Measurements from ENCODE around the gene TUBB3. TPM values are rescaled to one million over a fixed set of nuclear protein-coding genes. Genes with fewer than 3 reads are reported as not detected.
A peak's percentile ranks its signal among the peaks of the same experiment; 100 is the strongest.

Gene TUBB3
- total and polyA plus RNA-seq, 9 of the 15 experiments (the other 6 are each of a cell fraction or from before 2014, with no cell fraction given), result 0.18 to 12.5 (median 5.0) TPM

DNA sequence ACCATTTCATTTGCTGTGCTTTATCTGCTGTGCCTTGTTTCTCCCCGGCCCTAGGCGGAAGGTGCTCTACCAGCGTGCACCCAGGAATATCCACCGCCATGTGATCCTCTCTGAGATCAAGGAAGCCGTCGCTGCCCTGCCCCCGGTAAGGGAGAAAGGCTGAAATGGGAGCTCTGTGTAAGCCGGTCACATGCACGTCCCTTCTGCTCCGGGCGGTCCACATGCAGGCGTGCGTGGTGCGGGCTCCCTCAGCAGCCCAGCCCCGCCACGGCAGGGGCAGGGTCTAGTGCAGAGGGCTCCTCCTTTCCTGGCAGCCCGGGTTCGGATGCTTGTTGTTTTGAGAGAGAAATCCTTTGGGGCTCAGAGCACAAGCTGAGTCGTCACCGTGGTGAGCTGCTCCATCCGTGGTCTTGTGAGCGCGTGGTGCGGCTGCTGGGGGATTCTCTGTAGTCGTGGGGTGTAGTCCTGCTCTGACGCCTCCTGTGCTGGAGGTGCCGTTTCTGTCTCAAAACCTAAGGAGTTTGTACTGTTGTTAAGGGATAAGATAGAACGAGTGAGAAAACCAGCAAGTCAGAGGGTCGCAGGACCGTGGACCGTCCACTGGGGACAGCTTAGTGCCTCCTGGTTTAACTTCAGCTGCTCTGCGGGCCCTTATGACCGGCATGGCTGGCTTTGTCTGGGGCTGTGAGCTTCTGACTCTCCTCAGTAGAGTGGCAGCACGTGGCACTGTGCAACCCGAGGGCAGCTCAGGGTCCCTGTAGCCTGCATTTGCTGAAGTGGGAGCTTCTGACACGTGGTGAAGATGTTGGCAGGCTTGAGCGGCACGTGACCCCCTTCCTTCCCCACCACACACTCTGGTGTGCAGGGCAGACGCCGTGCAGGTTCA lies 16.8 kb upstream of the TUBB3 start:
- Histone ChIP-seq H3K27ac (ENCODE audit: extremely low read depth, low read depth, low read length) (no peak overlapping the region), H3K27me3 (ENCODE audit: control insufficient read depth in 2 of 2, insufficient read depth in 2 of 2, low read length in 2 of 2) (no peaks in the 10 kb centered on the region), H3K4me2 (ENCODE audit: insufficient read depth, low read length) (no peak overlapping the region), H3K4me3 (no peak overlapping the region), H3K79me2 (ENCODE audit: control insufficient read depth, insufficient read depth, low read length) (no peaks in the 10 kb centered on the region), H3K9ac (ENCODE audit: insufficient read depth in 1 of 2, low read depth in 2 of 2, low read length in 2 of 2) (no peak overlapping the region; a peak in 1 of 4 replicates), H2AFZ (ENCODE audit: low read depth, low read length) (no peak overlapping the region), H3K36me3 (ENCODE audit: control insufficient read depth, insufficient read depth, low read length) (peaks cover 73% of the 10 kb centered on the region; the same call in 2 of the 3 replicates), H3K9me1 (ENCODE audit: control insufficient read depth, insufficient read depth, low read length) (no peaks in the 10 kb centered on the region), H4K20me1 (replicated peaks; ENCODE audit: control insufficient read depth, insufficient read depth, low read length) (no peaks in the 10 kb centered on the region), H3K4me1 (replicated peaks in 1 of 2; ENCODE audit: control insufficient read depth in 2 of 2, insufficient read depth in 2 of 2, low read length in 2 of 2) (peaks cover 0 to 19% of the 10 kb centered on the region in 2 experiments; a peak in 2 of 5 replicates), H3K9me3 (replicated peaks; ENCODE audit: control insufficient read depth, insufficient read depth, low read depth, low read length) (no peaks in the 10 kb centered on the region; the same call in 1 of the 2 replicates)
- 94% methylated on average over 34 of the region's 40 CpGs for WGBS (ENCODE audit: insufficient coverage, low coverage, missing lambda C conversion rate)
- in situ Hi-C loops (cut with MboI), result no loop called here
- no peak for FAIRE-seq
- POLR2A ChIA-PET, result interaction anchor here (0.6 to 1.3 kb wide), 5 partner anchors 9 to 102 kb away, joined by 3 read pairs; no protein-coding TSS in a partner anchor
- no TSS peak for BruUV-seq (replicated peaks)
- ATAC-seq, result no peak
- intact Hi-C loops (cut with micrococcal nuclease), result no loop called here
- CTCF ChIA-PET (ENCODE audit: low intra/inter-chr PET ratio), result no interaction called here
- no peak for DNase-seq (ENCODE audit: extremely low read depth in 1 of 4, low spot score in 3 of 4)
- peak; percentile 63 for TF ChIP-seq POLR2G (IDR thresholded peaks at IDR 0.05; ENCODE audit: low read depth, low read length)
- TF ChIP-seq ZNF766 (CRISPR knock-in tag; conservative IDR thresholded peaks at IDR 0.05), result no peak
- TF ChIP-seq, protein P1, sequence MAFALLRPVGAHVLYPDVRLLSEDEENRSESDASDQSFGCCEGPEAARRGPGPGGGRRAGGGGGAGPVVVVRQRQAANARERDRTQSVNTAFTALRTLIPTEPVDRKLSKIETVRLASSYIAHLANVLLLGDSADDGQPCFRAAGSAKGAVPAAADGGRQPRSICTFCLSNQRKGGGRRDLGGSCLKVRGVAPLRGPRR (CRISPR knock-in tag; IDR thresholded peaks at IDR 0.05), result no peak
- TF ChIP-seq, protein P2, sequence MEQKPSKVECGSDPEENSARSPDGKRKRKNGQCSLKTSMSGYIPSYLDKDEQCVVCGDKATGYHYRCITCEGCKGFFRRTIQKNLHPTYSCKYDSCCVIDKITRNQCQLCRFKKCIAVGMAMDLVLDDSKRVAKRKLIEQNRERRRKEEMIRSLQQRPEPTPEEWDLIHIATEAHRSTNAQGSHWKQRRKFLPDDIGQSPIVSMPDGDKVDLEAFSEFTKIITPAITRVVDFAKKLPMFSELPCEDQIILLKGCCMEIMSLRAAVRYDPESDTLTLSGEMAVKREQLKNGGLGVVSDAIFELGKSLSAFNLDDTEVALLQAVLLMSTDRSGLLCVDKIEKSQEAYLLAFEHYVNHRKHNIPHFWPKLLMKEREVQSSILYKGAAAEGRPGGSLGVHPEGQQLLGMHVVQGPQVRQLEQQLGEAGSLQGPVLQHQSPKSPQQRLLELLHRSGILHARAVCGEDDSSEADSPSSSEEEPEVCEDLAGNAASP (IDR thresholded peaks at IDR 0.05), result no peak
- 0 out of 2 replicates have a peak, but pooled peaks have one; percentile 10 for TF ChIP-seq POLR2AphosphoS5 (IDR thresholded peaks at IDR 0.05; ENCODE audit: control insufficient read depth, insufficient read depth, low read depth, low read length)

Measured in K562 (cell line).